Occipital lobe (tissue), 2 donors: ENCODE data around the gene TMEM269. TPM values are rescaled to one million over a fixed set of nuclear protein-coding genes. Genes with fewer than 3 reads are reported as not detected.
A peak's percentile ranks its signal among the peaks of the same experiment; 100 is the strongest.
"Not testable (repeated sequence)": the region's sequence is repeated elsewhere in the genome, so short reads cannot be mapped to it uniquely, and the experiment has no call there.

ENCODE experiments used
- DNase-seq: peaks from one replicate; lab custom pipeline; 2025; lab: John Stamatoyannopoulos, UW
- total RNA-seq: library from RNA; depleted of rRNA; stranded (reverse); fragments of >200 nt; gene quantifications from one replicate; pipeline ENCODE4 v1.2.3, GENCODE V29; 2014

The TMEM269 gene
- total RNA-seq, 1 donor from 2014 or later: 0.47 TPM

- no peak for DNase-seq
Measured at GRCh38 chr1:42748021-42748420, 36.8 kb upstream of the TMEM269 start.

- DNase-seq: no peak
Measured at GRCh38 chr1:42748461-42749410, 36.1 kb upstream of the TMEM269 start.

GRCh38 chr1:42750041-42750440 is 34.8 kb upstream of the TMEM269 start:
- DNase-seq: no peak

GRCh38 chr1:42751511-42752070 is 33.2 kb upstream of the TMEM269 start:
- not testable (repeated sequence) for DNase-seq

GRCh38 chr1:42752284-42752683 is 32.5 kb upstream of the TMEM269 start:
- DNase-seq: no peak

- DNase-seq: no peak
Measured at GRCh38 chr1:42753070-42753469, 31.7 kb upstream of the TMEM269 start.

GRCh38 chr1:42756956-42757891 is 27.6 kb upstream of the TMEM269 start:
- DNase-seq: no peak

- DNase-seq: no peak
Measured at GRCh38 chr1:42757892-42758275, 26.9 kb upstream of the TMEM269 start.

GRCh38 chr1:42758641-42759040 is 26.1 kb upstream of the TMEM269 start:
- no peak for DNase-seq

- no peak for DNase-seq
Measured at GRCh38 chr1:42759114-42759513, 25.7 kb upstream of the TMEM269 start.

GRCh38 chr1:42761567-42761966 is 23.2 kb upstream of the TMEM269 start:
- no peak for DNase-seq

GRCh38 chr1:42762269-42762668 is 22.5 kb upstream of the TMEM269 start:
- no peak for DNase-seq

- DNase-seq: no peak
Measured at GRCh38 chr1:42765269-42765668, 19.5 kb upstream of the TMEM269 start.

GRCh38 chr1:42765832-42766740 is 18.7 kb upstream of the TMEM269 start:
- DNase-seq: peak; percentile 42

- peak; percentile 100 for DNase-seq
Measured at GRCh38 chr1:42766741-42767509, 17.9 kb upstream of the TMEM269 start, which contains the start of the genes C1orf50 and P3H1. C1orf50 (plus strand) TSS chr1:42767249; CDS start chr1:42767312, 63 bp downstream. P3H1 (minus strand) TSS chr1:42767028; CDS start chr1:42766971, 57 bp downstream.

GRCh38 chr1:42767510-42768000 is 17.2 kb upstream of the TMEM269 start:
- DNase-seq: no peak

- no peak for DNase-seq
Measured at GRCh38 chr1:42768172-42768571, 16.6 kb upstream of the TMEM269 start.

GRCh38 chr1:42769811-42770210 is 15.0 kb upstream of the TMEM269 start:
- no peak for DNase-seq

- no peak for DNase-seq
Measured at GRCh38 chr1:42773420-42773819, 11.4 kb upstream of the TMEM269 start.
